ENCODE results near the gene IRGQ.
"Not testable (repeated sequence)": the region's sequence is repeated elsewhere in the genome, so short reads cannot be mapped to it uniquely, and the experiment has no call there.

IRGQ gene

DNA sequence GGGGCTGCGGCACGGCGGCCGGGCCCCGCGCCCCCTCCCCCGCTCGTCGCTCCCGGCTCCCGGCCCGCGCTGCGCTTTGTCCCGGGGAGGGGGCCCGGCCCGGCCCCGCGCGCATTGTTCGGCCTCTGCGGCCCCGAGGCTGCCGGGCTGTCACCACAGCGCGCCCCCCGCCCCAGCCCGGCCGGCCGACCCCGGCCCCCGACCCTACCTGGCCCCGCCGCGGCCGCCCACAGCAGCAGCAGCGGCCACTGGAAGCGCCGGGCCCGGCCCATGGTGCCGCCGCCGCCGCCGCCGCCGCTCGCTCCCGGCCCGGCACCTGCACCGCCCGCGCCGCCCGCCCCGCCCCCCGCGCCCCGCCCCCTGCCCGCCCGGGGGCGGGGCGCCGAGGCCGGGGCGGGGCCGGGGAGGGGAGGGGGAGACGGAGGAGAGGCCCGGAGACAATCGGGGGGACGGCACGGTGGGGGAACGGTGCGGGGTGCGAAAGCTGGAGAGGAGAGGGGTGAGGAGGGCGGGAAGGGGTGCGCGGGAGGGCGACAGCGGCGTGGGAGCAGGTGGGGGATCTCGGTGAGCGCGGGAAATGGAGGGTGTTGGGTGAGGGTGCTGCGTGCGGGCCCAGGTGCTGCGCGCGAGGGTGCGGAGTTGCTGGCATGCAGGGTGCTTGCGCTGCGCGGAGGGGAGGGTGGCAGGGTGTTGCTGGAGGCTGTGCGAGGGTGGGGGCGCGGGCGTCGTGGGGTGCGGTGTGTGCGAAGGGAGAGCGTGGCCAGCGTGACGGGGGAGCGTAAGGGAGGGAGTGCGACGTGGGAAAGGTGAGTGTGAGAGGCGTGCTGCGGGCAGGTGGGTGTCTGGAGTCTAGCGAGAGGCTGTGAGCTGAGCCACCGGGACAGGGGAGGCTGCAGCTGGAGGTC lies 43.8 kb upstream of the IRGQ start, which contains the start of gene CADM4:
CADM4 (minus strand) TSS at position 332 of the 905 bp plus-strand sequence; CDS start at position 272, 60 bp downstream.
- TF ChIP-seq, protein P1, sequence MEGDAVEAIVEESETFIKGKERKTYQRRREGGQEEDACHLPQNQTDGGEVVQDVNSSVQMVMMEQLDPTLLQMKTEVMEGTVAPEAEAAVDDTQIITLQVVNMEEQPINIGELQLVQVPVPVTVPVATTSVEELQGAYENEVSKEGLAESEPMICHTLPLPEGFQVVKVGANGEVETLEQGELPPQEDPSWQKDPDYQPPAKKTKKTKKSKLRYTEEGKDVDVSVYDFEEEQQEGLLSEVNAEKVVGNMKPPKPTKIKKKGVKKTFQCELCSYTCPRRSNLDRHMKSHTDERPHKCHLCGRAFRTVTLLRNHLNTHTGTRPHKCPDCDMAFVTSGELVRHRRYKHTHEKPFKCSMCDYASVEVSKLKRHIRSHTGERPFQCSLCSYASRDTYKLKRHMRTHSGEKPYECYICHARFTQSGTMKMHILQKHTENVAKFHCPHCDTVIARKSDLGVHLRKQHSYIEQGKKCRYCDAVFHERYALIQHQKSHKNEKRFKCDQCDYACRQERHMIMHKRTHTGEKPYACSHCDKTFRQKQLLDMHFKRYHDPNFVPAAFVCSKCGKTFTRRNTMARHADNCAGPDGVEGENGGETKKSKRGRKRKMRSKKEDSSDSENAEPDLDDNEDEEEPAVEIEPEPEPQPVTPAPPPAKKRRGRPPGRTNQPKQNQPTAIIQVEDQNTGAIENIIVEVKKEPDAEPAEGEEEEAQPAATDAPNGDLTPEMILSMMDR (IDR thresholded peaks at IDR 0.05; ENCODE audit: insufficient read depth, low read depth, low read length, missing control alignments): no peak
- peak within 1 kb of the TSS; percentile 18 for H3K4me3 ChIP-seq (ENCODE audit: low read depth, low read length)
- no peak for DNase-seq (ENCODE audit: low read depth)

DNA sequence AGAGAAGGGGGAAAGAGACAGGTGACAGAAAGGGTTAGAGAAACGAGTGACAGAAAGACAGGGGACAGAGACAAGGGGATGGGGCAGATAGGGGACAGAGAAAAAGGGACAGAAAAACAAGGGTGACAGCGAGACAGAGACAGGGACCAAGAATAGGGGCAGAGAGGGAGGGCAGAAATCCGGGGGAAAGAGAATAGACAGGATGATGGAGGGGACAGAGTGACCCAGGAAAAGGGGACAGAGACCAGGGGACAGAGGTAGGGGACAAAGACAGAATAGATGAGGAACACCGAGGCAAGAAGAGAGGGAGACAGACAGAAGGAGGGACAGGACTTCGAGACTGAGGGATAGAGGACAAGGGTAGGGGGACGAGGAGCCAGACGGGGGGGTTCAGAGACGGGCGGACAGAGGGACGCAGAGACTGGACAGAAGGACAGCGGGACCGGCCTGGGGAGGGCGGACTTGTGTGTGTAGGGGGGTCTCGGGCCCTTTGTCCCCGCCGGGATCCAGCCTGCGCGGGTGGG lies 43.1 kb upstream of the IRGQ start:
- TF ChIP-seq, protein P1 (IDR thresholded peaks at IDR 0.05; ENCODE audit: insufficient read depth, low read depth, low read length, missing control alignments): no peak
- no peak overlapping the region for H3K4me3 ChIP-seq (ENCODE audit: low read depth, low read length)
- DNase-seq (ENCODE audit: low read depth): no peak

DNA sequence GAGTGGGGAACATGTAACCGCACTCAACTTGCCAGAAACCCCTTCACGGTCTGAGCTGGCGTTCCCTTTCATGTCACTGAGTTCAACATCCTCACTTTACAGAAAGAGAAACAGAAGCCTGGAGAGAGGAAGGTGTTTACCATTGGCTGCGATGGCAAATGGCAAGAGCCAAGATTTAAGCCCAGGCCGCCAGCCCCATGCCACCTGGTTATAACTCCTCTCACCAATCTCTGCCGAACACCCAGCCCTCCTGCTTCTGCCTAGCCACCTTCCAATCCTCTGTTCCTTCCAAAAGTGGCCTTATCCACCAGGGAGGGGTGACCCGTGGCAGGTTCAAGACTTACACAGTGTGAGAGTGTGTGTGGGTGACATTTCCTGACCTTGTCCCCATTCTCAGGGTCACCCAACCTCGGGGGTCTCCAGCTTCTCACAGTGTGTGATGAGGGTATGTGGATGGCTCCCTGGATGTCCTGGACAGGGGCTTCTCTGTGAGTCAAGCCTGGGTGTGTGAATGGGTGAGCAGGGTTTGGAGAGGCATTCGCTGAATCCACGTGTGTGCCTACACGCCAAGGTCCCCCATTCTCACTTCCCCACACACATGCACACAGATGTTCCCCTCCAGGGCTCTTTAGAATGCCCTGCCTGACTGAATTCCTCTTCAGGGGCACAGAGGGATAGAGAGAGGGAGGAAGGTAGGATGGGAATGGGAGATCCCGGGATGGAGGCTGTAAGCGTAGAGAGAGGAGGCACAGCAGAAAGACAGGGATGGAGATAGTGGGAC lies 42.5 kb upstream of the IRGQ start:
- DNase-seq (ENCODE audit: low read depth): no peak
- TF ChIP-seq, protein P1 (IDR thresholded peaks at IDR 0.05; ENCODE audit: insufficient read depth, low read depth, low read length, missing control alignments): no peak
- no peak overlapping the region for H3K4me3 ChIP-seq (ENCODE audit: low read depth, low read length)

DNA sequence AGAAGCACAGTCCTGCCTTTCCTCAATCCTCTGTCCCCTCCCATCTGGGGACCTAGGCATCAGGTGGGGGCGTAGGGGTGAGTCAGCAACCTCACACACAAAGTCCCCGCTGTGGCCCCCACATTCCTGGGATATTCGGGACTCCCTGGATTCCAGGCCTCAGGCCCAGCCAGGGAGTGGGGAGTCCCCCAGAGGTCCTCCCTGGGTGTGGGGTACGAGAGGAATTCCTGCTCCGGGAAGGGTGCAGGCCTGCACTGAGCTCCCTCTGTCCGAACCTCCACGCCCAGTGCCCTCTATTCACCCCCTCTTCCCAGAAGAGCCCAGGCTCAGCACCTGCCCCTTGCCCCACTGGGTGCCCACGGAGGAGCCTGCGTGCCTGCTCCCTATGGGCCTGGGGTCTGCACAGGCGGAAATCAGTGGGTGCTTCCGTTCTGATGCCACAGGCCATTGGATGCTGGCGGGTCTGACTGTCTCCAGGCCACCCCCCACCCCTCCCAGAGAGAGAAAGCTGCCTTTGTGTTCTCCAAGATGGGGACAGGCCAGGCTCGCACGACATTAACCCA lies 40.3 kb upstream of the IRGQ start:
- TF ChIP-seq, protein P1 (IDR thresholded peaks at IDR 0.05; ENCODE audit: insufficient read depth, low read depth, low read length, missing control alignments): no peak
- DNase-seq (ENCODE audit: low read depth): no peak
- H3K4me3 ChIP-seq (ENCODE audit: low read depth, low read length): no peak overlapping the region

DNA sequence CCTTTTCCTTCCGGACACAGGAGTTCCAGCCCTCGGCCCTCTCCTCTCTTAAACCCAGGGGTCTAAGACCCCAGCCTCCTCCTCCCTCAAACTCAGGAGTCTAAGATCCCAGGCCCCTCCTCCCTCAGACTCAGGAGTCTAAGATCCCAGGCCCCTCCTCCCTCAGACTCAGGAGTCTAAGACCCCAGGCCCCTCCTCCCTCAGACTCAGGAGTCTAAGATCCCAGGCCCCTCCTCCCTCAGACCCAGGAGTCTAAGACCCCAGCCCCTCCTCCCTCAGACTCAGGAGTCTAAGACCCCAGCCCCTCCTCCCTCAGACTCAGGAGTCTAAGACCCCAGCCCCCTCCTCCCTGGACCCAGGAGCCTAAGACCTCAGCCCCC lies 39.6 kb upstream of the IRGQ start:
- H3K4me3 ChIP-seq (ENCODE audit: low read depth, low read length); DNase-seq (ENCODE audit: low read depth): not testable (repeated sequence)

DNA sequence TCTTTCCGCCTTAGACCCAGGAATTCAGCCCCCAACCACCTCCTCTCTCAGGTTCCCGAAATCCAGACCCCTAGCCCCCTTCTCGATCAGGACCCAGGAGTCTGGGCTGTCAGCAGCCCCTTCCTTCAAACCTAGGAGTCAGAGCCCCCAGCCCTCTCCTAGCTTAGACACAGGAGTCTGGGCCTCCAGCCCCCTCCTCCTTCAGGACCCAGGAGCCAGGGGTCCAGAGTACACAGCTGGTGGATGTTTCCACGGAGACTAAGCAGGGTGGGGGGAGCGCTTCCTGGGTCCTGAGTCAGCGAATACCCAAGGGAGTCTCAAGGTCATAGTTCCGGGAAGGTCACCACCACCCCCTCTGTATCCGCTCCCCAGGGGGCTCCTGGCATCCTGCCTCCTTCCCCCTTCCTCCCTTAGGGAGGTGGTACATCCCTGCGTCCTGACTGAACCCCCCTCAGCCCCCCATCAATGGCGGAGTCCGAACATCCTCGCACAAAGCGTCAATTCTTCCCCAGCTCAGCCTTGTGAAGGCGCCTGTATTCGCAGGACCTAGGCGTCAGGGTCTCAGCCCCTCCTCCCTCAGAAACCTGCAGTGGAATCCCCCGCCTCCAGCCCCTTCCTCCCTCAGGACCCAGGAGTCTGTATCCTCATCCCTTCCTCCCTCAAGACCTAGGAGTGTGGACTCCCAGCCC lies 39.1 kb upstream of the IRGQ start:
- no peak for DNase-seq (ENCODE audit: low read depth)
- TF ChIP-seq, protein P1 (IDR thresholded peaks at IDR 0.05; ENCODE audit: insufficient read depth, low read depth, low read length, missing control alignments): no peak
- H3K4me3 ChIP-seq (ENCODE audit: low read depth, low read length): no peak overlapping the region

All from GM12865 (cell line).